ENCODE data around the gene NDRG4.

NDRG4 gene

GRCh38 chr16:58459344-58460218 lies 40.4 kb upstream of the NDRG4 start:
- Histone ChIP-seq H3K27ac (ENCODE audit: low read depth, low read length) (no peak overlapping the region), H3K4me3 (ENCODE audit: low read depth, low read length) (no peak overlapping the region), H3K27me3 (ENCODE audit: control insufficient read depth, insufficient read depth, low read length) (peaks cover 45% of the 10 kb centered on the region), H3K9ac (ENCODE audit: low read length) (no peak overlapping the region), H3K9me3 (ENCODE audit: control insufficient read depth, insufficient read depth, low read depth, low read length) (no peaks in the 10 kb centered on the region), H3K36me3 (ENCODE audit: control insufficient read depth, insufficient read depth, low read length) (no peaks in the 10 kb centered on the region), H3K4me1 (ENCODE audit: control insufficient read depth, insufficient read depth, low read length) (peaks cover 4% of the 10 kb centered on the region; the same call in 1 of the 2 replicates)

- no peak overlapping the region for H3K4me3 ChIP-seq (ENCODE audit: low read depth, low read length)
- H3K27ac ChIP-seq (ENCODE audit: low read depth, low read length), result no peak overlapping the region
- no peaks in the 10 kb centered on the region for H3K36me3 ChIP-seq (ENCODE audit: control insufficient read depth, insufficient read depth, low read length)
- H3K27me3 ChIP-seq (ENCODE audit: control insufficient read depth, insufficient read depth, low read length), result peaks cover 51% of the 10 kb centered on the region
- H3K9me3 ChIP-seq (ENCODE audit: control insufficient read depth, insufficient read depth, low read depth, low read length), result no peaks in the 10 kb centered on the region
- no peak overlapping the region for H3K9ac ChIP-seq (ENCODE audit: low read length)
- peaks cover 7% of the 10 kb centered on the region; the same call in 1 of the 2 replicates for H3K4me1 ChIP-seq (ENCODE audit: control insufficient read depth, insufficient read depth, low read length)
Measured at GRCh38 chr16:58460219-58460610, 39.7 kb upstream of the NDRG4 start.

GRCh38 chr16:58461056-58461455 lies 38.9 kb upstream of the NDRG4 start:
- Histone ChIP-seq H3K36me3 (ENCODE audit: control insufficient read depth, insufficient read depth, low read length) (no peaks in the 10 kb centered on the region), H3K27ac (ENCODE audit: low read depth, low read length) (no peak overlapping the region), H3K9ac (ENCODE audit: low read length) (no peak overlapping the region), H3K9me3 (ENCODE audit: control insufficient read depth, insufficient read depth, low read depth, low read length) (no peaks in the 10 kb centered on the region), H3K4me3 (ENCODE audit: low read depth, low read length) (no peak overlapping the region), H3K4me1 (ENCODE audit: control insufficient read depth, insufficient read depth, low read length) (peaks cover 7% of the 10 kb centered on the region; the same call in 1 of the 2 replicates), H3K27me3 (ENCODE audit: control insufficient read depth, insufficient read depth, low read length) (peaks cover 60% of the 10 kb centered on the region)

- H3K4me3 ChIP-seq (ENCODE audit: low read depth, low read length), result no peak overlapping the region
- H3K4me1 ChIP-seq (ENCODE audit: control insufficient read depth, insufficient read depth, low read length), result peaks cover 7% of the 10 kb centered on the region; the same call in 1 of the 2 replicates
- H3K9ac ChIP-seq (ENCODE audit: low read length), result no peak overlapping the region
- H3K9me3 ChIP-seq (ENCODE audit: control insufficient read depth, insufficient read depth, low read depth, low read length), result no peaks in the 10 kb centered on the region
- no peak overlapping the region for H3K27ac ChIP-seq (ENCODE audit: low read depth, low read length)
- peaks cover 66% of the 10 kb centered on the region for H3K27me3 ChIP-seq (ENCODE audit: control insufficient read depth, insufficient read depth, low read length)
- no peaks in the 10 kb centered on the region for H3K36me3 ChIP-seq (ENCODE audit: control insufficient read depth, insufficient read depth, low read length)
Measured at GRCh38 chr16:58461640-58462039, 38.3 kb upstream of the NDRG4 start.

- no peaks in the 10 kb centered on the region for H3K36me3 ChIP-seq (ENCODE audit: control insufficient read depth, insufficient read depth, low read length)
- H3K4me1 ChIP-seq (ENCODE audit: control insufficient read depth, insufficient read depth, low read length), result peaks cover 7% of the 10 kb centered on the region; the same call in 1 of the 2 replicates
- no peak overlapping the region for H3K9ac ChIP-seq (ENCODE audit: low read length)
- H3K4me3 ChIP-seq (ENCODE audit: low read depth, low read length), result no peak overlapping the region
- H3K27ac ChIP-seq (ENCODE audit: low read depth, low read length), result no peak overlapping the region
- peaks cover 69% of the 10 kb centered on the region for H3K27me3 ChIP-seq (ENCODE audit: control insufficient read depth, insufficient read depth, low read length)
- H3K9me3 ChIP-seq (ENCODE audit: control insufficient read depth, insufficient read depth, low read depth, low read length), result no peaks in the 10 kb centered on the region
Measured at GRCh38 chr16:58462089-58462488, 37.9 kb upstream of the NDRG4 start.

- no peak overlapping the region for H3K27ac ChIP-seq (ENCODE audit: low read depth, low read length)
- H3K9me3 ChIP-seq (ENCODE audit: control insufficient read depth, insufficient read depth, low read depth, low read length), result no peaks in the 10 kb centered on the region
- H3K27me3 ChIP-seq (ENCODE audit: control insufficient read depth, insufficient read depth, low read length), result peaks cover 73% of the 10 kb centered on the region
- peak overlapping the region; percentile 58 for H3K4me3 ChIP-seq (ENCODE audit: low read depth, low read length)
- H3K4me1 ChIP-seq (ENCODE audit: control insufficient read depth, insufficient read depth, low read length), result peaks cover 7% of the 10 kb centered on the region; the same call in 1 of the 2 replicates
- no peak overlapping the region for H3K9ac ChIP-seq (ENCODE audit: low read length)
- H3K36me3 ChIP-seq (ENCODE audit: control insufficient read depth, insufficient read depth, low read length), result no peaks in the 10 kb centered on the region
Measured at GRCh38 chr16:58462499-58462996, 37.4 kb upstream of the NDRG4 start.

GRCh38 chr16:58462997-58463941 lies 36.7 kb upstream of the NDRG4 start:
- Histone ChIP-seq H3K4me1 (ENCODE audit: control insufficient read depth, insufficient read depth, low read length) (peaks cover 7% of the 10 kb centered on the region; the same call in 1 of the 2 replicates), H3K9ac (ENCODE audit: low read length) (no peak overlapping the region), H3K9me3 (ENCODE audit: control insufficient read depth, insufficient read depth, low read depth, low read length) (no peaks in the 10 kb centered on the region), H3K27ac (ENCODE audit: low read depth, low read length) (no peak overlapping the region), H3K4me3 (ENCODE audit: low read depth, low read length) (peak overlapping the region; percentile 58), H3K36me3 (ENCODE audit: control insufficient read depth, insufficient read depth, low read length) (no peaks in the 10 kb centered on the region), H3K27me3 (ENCODE audit: control insufficient read depth, insufficient read depth, low read length) (peaks cover 78% of the 10 kb centered on the region)

GRCh38 chr16:58464047-58464915 lies 35.7 kb upstream of the NDRG4 start:
- Histone ChIP-seq H3K27me3 (ENCODE audit: control insufficient read depth, insufficient read depth, low read length) (peaks cover 78% of the 10 kb centered on the region), H3K9me3 (ENCODE audit: control insufficient read depth, insufficient read depth, low read depth, low read length) (no peaks in the 10 kb centered on the region), H3K4me3 (ENCODE audit: low read depth, low read length) (peak overlapping the region; percentile 58), H3K9ac (ENCODE audit: low read length) (peak overlapping the region; percentile 35), H3K4me1 (ENCODE audit: control insufficient read depth, insufficient read depth, low read length) (peaks cover 7% of the 10 kb centered on the region; the same call in 1 of the 2 replicates), H3K27ac (ENCODE audit: low read depth, low read length) (no peak overlapping the region), H3K36me3 (ENCODE audit: control insufficient read depth, insufficient read depth, low read length) (no peaks in the 10 kb centered on the region)

GRCh38 chr16:58464916-58465731 lies 34.8 kb upstream of the NDRG4 start:
- H3K27me3 ChIP-seq (ENCODE audit: control insufficient read depth, insufficient read depth, low read length), result peaks cover 73% of the 10 kb centered on the region
- no peak overlapping the region for H3K27ac ChIP-seq (ENCODE audit: low read depth, low read length)
- no peak overlapping the region for H3K9ac ChIP-seq (ENCODE audit: low read length)
- H3K9me3 ChIP-seq (ENCODE audit: control insufficient read depth, insufficient read depth, low read depth, low read length), result no peaks in the 10 kb centered on the region
- no peaks in the 10 kb centered on the region for H3K36me3 ChIP-seq (ENCODE audit: control insufficient read depth, insufficient read depth, low read length)
- H3K4me3 ChIP-seq (ENCODE audit: low read depth, low read length), result peak overlapping the region; percentile 58
- H3K4me1 ChIP-seq (ENCODE audit: control insufficient read depth, insufficient read depth, low read length), result peaks cover 7% of the 10 kb centered on the region; the same call in 1 of the 2 replicates
